ENCODE measurements around the gene RGS6.
"Not testable (repeated sequence)": the region's sequence is repeated elsewhere in the genome, so short reads cannot be mapped to it uniquely, and the experiment has no call there.

Gene RGS6

GRCh38 chr14:72451054-72451972, 519.1 kb downstream of the RGS6 start:
- no peak for DNase-seq (ENCODE audit: low read depth, low spot score)

GRCh38 chr14:72452774-72453173, 520.5 kb downstream of the RGS6 start:
- no peak for DNase-seq (ENCODE audit: low read depth, low spot score)

DNA sequence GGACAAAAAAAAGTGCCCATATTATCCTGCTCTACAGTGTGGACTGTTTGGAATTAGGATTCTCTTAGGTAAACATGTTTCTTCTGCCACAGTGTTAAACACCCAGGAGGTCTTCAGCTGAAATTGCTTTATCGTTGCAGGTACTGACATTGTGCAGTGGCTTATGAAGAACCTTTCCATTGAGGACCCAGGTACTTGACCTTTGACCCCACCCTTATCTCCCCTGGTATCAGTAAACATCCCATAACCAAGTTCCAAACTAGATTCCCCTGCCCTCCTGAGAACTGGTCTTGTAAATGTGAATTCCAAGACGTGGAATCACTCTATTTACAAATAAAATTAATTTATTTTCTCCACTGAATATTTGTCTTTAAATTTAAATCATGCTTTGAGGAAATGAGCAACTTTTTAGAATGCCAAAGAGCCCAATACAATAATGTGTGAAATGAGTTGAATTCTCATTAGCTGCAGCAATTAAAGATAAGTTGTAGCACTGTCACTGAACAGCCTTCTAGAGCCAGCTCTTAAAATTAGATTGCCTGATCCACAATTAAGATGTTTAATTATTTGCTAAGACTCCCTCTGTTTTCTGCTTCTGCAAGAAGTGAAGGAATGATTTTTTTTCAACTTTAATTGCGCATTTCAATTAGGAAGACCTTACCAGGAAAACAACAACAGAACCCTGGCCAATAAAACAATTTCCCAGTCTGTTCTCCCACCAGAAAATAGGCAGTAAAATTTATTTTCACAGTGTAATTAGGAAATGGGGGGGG, 522.3 kb downstream of the RGS6 start:
- DNase-seq (ENCODE audit: low read depth, low spot score) = no peak

DNA sequence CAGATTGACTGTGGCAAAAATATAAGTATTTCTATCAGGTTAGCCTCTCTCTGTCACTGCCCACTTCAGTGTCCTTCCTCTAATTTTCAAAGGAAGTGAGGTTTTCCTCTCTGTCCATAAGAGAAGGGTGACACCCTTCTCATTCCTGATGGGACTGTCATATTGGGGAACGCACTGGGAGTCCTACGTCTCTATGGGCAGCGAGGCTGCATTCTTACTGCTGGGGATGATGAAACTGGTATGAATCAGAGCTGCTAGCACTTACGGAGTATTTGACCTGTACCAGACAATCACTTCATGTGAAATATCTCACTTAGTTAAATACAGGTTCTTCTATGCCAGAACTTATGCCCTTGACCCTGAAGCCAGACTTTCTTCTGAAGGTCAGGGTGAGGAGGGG, 525.4 kb downstream of the RGS6 start:
- DNase-seq (ENCODE audit: low read depth, low spot score) = no peak

- DNase-seq (ENCODE audit: low read depth, low spot score) = no peak
These were observed 529.8 kb downstream of the RGS6 start for GRCh38 chr14:72462056-72462455.

- no peak for DNase-seq (ENCODE audit: low read depth, low spot score)
These were observed 531.1 kb downstream of the RGS6 start for GRCh38 chr14:72463291-72463866.

- DNase-seq (ENCODE audit: low read depth, low spot score) = no peak
These were observed 532.0 kb downstream of the RGS6 start for GRCh38 chr14:72464226-72464625.

DNA sequence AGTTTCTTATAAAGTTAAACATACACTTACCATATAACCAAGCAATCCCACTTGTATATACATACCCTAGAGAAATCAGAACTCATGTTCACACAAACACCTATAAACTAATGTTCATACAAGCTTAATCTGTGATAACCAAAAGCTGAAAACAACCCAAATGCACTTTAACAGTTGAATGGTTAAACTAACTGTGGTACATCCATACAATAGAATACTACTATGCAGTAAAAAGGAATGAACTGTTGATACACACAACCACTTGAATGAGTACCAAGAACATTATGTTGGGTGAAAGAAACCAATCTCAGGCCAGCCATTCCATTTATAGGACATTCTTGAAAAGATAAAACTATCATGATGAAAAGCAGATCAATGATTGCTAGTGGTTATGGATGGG, 534.1 kb downstream of the RGS6 start:
- DNase-seq (ENCODE audit: low read depth, low spot score) = no peak

- DNase-seq (ENCODE audit: low read depth, low spot score) = no peak
These were observed 539.1 kb downstream of the RGS6 start for GRCh38 chr14:72471346-72471745.

GRCh38 chr14:72472845-72473244, 540.6 kb downstream of the RGS6 start:
- DNase-seq (ENCODE audit: low read depth, low spot score) = no peak

DNA sequence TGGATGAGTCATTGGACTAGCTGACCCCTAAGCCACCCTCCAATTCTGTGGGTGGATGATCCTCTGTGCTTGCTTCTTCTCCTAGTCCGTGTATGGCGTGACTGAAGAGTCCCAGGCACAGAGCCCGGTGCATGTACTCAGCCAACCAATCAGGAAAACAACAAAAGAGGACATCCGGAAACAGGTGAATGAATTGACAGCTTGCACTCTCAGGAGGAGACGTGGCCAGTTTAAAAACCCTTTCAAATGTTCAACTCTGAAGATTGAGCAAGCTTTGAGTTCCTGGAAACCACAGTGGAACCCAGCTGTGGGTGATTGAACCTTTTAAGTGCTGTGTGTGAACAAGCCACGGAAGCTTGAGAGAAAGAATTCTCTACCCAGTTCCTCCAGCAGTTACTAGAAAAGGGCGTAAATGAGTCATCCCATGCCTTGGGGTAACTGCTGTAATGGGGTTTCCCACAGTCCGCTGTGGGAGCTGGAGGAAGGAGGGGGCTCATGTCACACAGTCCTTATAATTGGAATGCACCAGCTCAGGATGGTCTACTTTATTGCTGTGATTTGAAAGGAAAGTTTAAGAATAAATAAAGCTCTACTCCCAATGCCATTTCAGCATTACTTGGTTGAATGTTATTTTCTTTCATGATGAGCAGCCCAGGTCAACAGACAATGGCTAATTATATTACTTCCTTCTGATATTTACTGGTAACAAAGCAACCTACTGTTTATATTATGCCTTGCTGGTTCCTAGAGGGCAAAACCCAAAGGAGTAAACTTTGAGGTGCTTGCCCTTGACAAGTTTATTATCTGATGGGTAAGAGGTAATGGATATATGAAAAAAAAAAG, 544.6 kb downstream of the RGS6 start:
- peak; percentile 37 for DNase-seq (ENCODE audit: low read depth, low spot score)

DNA sequence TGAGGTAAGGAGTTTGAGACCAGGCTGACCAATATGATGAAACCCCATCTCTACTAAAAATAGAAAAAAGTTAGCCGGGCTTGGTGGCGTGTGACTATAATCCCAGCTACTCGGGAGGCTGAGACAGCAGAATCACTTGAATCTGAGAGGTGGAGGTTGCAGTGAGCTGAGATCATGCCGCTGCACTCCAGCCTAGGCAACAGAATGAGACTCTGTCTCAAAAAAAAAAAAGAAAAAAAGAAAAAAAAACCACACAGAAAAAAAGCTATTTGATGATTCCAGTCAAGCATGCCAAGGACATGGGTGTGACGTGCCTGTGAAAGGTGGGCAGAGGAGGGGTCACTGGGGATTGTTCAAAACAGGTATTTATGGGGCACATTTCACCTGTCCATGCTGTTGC, 545.3 kb downstream of the RGS6 start:
- DNase-seq (ENCODE audit: low read depth, low spot score) = not testable (repeated sequence)

DNA sequence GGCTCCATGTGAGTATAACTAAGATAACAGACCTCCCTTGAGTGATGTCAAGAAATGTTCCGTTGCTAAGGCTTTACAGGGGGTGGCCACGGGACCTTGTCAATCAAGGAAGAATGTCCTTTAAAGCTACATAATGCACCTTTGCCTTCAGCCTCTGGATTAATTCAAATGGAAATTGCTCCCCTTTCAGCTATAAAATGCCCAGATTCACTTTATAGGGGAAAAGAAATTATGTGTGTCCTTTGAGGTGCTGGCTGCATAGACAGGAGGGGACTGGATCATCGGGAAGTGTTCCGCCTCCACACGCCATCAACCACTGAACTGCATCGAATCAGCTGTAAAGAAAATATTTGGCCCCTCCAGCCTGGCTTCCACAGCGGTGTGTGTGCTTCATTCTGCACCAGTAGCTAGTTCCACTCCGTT, 546.3 kb downstream of the RGS6 start:
- no peak for DNase-seq (ENCODE audit: low read depth, low spot score)

DNA sequence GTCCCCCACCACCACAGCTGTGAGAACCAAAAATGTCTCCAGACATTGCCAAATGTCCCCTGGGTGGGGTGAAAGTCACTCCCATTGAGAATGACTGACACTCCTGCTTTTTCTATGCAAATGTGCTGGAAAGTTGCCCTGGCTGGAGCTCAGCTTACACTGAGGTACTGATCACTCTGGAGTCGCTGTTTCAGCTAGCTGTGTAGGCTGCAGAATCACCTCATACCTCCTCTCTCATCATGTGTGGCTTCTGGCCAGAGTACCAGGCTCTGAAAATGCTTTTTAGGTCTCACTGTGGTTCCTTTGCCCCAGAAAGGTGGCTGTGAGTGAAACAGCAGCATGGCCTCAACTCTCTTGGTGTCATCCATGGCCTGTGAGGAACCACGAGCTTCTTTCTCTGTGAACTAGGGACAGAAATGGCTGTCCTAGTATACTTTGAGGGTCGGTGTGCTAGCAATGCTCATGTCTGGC, 547.3 kb downstream of the RGS6 start:
- no peak for DNase-seq (ENCODE audit: low read depth, low spot score)

GRCh38 chr14:72480464-72481243, 548.4 kb downstream of the RGS6 start:
- no peak for DNase-seq (ENCODE audit: low read depth, low spot score)

DNA sequence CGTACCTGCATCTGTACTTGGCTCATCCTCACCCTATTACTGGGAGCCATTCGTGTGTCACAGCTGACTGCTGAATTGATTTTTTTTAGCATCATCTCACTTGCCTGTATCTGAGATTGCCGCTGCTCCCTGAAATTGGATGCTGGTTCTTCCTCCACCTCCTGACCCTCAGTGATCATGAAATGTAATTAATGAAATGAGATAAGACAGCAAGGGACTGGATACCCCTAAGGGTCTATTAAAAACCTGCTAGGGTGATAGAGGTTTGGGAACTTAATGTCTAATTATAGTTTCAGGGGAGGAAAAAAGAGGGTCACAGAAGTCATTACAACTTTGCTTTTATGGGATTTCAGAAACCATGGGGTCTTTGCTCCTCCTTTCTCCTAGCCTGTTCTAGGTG, 551.1 kb downstream of the RGS6 start:
- DNase-seq (ENCODE audit: low read depth, low spot score) = no peak

DNA sequence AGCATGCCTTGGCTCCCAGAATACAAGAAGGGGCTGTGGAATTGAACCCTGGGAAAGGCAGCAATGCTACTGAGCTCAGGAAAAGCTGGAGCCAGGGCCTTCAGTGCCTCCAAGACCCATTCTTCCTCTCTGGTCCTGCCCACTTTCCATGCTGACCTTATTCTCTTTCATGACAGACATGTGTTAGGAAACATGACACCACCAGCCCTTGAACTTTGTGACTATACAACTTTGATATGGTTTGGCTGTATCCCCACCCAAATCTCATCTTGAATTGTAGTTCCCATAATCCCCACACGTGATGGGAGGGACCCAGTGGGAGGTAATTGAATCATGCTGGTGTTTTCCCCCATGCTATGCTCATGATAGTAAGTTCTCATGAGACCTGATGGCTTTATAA, 553.5 kb downstream of the RGS6 start:
- DNase-seq (ENCODE audit: low read depth, low spot score) = no peak

DNA sequence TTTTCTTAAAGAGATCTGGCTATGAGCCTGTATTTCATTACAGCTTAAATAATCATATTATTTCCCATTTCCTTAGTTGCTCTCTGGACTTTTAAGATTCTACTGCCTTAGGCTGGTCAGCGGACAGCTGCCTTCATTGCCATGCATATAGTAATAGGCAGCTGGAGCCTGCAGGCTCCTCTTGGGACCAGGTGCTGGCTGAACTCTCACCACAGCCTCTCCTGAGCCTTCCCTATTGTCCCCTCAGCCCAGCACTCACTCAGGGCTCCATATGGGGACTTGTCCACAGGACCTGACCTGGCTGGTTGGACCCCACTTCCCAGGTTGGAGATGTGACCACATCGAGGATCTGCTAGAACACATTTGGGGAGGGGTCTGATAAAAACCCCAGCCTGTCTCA, 556.3 kb downstream of the RGS6 start:
- DNase-seq (ENCODE audit: low read depth, low spot score) = no peak

GRCh38 chr14:72492196-72492595, 560.0 kb downstream of the RGS6 start:
- no peak for DNase-seq (ENCODE audit: low read depth, low spot score)

DNA sequence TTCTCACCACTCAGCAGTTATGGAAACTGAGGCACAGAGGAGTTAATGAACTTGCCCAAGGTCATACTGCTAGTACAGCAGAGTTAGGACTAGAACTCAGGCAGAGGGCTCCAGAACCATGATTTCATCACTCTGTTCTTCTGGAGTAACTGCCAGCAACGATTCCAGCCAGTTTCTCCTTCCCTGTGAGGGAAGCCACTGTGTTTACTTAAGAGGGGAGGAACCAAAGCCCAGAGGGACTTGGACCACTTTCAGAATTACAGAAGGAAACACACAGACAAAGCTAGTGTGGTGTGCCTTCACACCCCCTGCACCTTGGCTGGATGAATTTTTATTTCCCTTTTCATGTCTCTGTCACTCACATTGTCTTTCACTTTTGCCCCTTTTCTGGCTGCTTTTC, 563.4 kb downstream of the RGS6 start:
- DNase-seq (ENCODE audit: low read depth, low spot score) = no peak

DNA sequence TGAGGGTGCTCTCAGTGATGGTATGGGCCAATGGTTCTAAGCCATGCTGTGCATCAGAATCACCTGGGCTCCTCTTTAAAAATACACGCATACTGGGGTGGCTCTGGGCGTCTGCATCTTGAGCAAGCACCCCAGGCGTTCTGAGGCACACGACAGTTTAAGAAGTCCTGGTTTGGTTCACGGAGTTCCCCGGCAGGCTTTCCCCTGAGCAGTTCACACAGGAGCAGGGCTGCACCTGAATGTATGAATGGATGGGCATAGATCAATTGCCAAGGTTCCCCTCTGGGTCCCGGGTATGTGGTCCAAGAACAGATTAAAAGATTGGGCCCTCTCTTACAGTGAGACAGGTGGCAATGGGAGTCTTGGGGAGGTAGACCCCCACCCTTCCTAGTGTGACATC, 566.4 kb downstream of the RGS6 start:
- no peak for DNase-seq (ENCODE audit: low read depth, low spot score)
